NCI-H748 treated with DMSO at 0.1 percent for 48 hours (cell line): ENCODE results near the gene LRRC4C.
"Not testable (repeated sequence)": the region's sequence is repeated elsewhere in the genome, so short reads cannot be mapped to it uniquely, and the experiment has no call there.

Experiments used
- DNase-seq: peaks from one replicate; lab custom pipeline; 2025; lab: John Stamatoyannopoulos, UW

The LRRC4C gene

GRCh38 chr11:40228662-40229061, 1230.8 kb downstream of the LRRC4C start:
- DNase-seq, result no peak

GRCh38 chr11:40227730-40228129, 1231.7 kb downstream of the LRRC4C start:
- no peak for DNase-seq

- no peak for DNase-seq
Observed at GRCh38 chr11:40226654-40227053, 1232.8 kb downstream of the LRRC4C start.

GRCh38 chr11:40223596-40224330, 1235.7 kb downstream of the LRRC4C start:
- no peak for DNase-seq

- DNase-seq, result no peak
Observed at GRCh38 chr11:40219401-40219800, 1240.1 kb downstream of the LRRC4C start.

- DNase-seq, result no peak
Observed at GRCh38 chr11:40215556-40215955, 1243.9 kb downstream of the LRRC4C start.

GRCh38 chr11:40207416-40207815, 1252.0 kb downstream of the LRRC4C start:
- no peak for DNase-seq

GRCh38 chr11:40204228-40204627, 1255.2 kb downstream of the LRRC4C start:
- no peak for DNase-seq

GRCh38 chr11:40203606-40204005, 1255.8 kb downstream of the LRRC4C start:
- no peak for DNase-seq

GRCh38 chr11:40202589-40203270, 1256.7 kb downstream of the LRRC4C start:
- DNase-seq, result no peak

- DNase-seq, result not testable (repeated sequence)
Observed at GRCh38 chr11:40192590-40192989, 1266.9 kb downstream of the LRRC4C start.

- DNase-seq, result no peak
Observed at GRCh38 chr11:40190294-40190693, 1269.2 kb downstream of the LRRC4C start.

- DNase-seq, result peak; percentile 71
Observed at GRCh38 chr11:40188848-40189247, 1270.6 kb downstream of the LRRC4C start.

GRCh38 chr11:40187295-40187694, 1272.2 kb downstream of the LRRC4C start:
- no peak for DNase-seq

GRCh38 chr11:40186437-40187263, 1272.8 kb downstream of the LRRC4C start:
- peak; percentile 31 for DNase-seq

- no peak for DNase-seq
Observed at GRCh38 chr11:40185793-40186192, 1273.7 kb downstream of the LRRC4C start.

- no peak for DNase-seq
Observed at GRCh38 chr11:40183073-40184064, 1276.1 kb downstream of the LRRC4C start.

GRCh38 chr11:40179541-40179940, 1279.9 kb downstream of the LRRC4C start:
- DNase-seq, result no peak

GRCh38 chr11:40178470-40178869, 1281.0 kb downstream of the LRRC4C start:
- DNase-seq, result no peak

GRCh38 chr11:40175980-40176379, 1283.5 kb downstream of the LRRC4C start:
- no peak for DNase-seq

- DNase-seq, result no peak
Observed at GRCh38 chr11:40170078-40170477, 1289.4 kb downstream of the LRRC4C start.
